Measurements from ENCODE around the gene DPYD.

- TF ChIP-seq CTCF (IDR thresholded peaks at IDR 0.05; ENCODE audit: insufficient read depth, low read length, poor library complexity, severe bottlenecking) (no peak), EZH2phosphoT487 (conservative IDR thresholded peaks at IDR 0.05; ENCODE audit: low read length) (no peak)
Observed at GRCh38 chr1:97573553-97573952, 347.3 kb downstream of the DPYD start.

All from SU-DHL-6 (cell line).